HG03175 (cell line): Measurements from ENCODE around the gene CDK7.

Experiments
- ATAC-seq: cut with Tn5 transposase; IDR thresholded peaks from one replicate; pipeline ENCODE4 v1.9.1; 2021; ENCODE audit warnings: mild to moderate bottlenecking, moderate library complexity; ENCODE audit not compliant: unreplicated experiment

The CDK7 gene

DNA sequence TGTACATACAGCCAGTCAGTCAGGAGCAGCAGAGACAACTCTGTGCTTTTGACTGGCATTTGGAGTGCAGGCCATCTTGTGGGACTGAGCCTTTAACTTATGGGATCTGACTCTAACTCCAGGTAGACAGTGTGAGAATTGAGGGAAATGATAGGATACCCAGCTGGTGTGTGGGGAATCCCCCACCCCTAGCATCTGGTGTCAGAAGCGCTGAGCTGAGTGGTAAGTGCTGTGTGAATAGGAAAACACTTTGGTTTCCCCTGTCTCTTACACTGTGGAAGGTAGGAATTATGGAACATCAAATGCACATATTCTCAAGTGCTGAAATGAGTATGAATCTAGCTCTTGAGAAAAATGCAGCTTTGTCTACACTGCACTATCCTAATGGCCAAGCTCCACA is 54.0 kb downstream of the CDK7 start:
- no peak for ATAC-seq

DNA sequence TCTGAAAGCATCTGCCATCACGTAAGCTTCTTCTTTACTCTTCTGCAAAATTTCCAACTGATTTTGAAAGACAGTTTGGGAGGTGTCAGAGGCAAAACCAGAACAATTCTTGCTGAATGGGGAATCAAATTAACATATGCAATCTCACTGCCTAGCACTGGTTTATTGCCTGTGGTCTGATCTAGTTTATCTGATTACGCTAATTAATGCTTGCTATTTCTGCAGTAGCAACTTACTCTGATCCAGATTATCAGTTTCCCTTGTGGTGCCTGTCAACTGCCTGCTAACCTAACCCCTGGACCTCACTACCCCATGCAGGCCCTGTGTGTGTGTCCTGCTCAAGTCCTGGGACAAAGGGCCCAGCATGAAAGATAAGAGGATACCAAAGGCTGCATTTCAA is 57.6 kb downstream of the CDK7 start:
- ATAC-seq, result no peak

DNA sequence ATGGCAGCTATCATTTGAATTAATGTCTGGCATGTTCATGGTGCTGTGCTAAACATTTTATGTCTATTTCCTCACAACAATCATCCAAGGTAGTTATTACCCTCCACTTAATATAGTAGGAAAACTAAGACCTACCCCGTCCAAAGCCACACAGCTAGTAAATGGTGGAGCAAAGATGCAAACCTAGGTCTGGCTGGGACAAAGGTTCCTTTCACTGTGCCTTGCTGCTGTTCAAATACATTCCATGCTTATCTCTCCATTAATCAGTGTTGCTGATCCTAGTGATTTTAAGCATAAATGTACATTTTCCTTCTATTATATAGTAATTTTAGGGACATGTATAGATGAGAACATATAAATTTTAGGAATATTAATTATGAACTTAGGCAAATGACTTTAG is 59.2 kb downstream of the CDK7 start:
- ATAC-seq, result no peak

DNA sequence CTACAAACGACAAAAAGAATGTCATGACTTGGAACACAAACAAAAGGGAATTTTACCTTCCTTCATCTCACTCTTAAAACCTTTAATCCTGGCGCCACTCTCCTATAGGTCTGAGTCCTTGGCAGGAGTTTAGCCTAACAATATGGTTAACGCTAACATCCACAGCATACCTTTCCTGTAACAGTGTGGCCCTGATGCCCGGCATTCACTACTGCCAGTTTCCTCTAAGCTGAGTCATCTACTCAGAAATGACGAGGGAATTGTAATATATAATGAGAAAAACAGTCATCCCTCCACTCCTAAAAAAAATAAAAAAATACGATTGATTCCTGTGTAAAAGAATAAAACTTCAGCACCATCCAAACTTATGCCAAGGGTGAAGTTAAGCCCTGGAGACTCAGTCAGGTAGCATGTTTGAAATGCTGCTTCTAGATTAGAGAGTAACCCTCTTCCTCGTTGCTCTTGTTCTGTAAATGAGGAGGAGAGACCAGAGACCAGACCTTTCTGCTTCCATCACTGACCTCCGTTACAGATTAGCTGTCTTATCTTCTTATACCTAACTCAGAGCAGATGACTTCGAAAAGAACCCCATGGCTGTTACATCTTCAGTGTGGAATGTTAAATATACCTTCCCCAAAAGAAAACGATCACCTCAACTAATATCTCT is 60.5 kb downstream of the CDK7 start:
- no peak for ATAC-seq

DNA sequence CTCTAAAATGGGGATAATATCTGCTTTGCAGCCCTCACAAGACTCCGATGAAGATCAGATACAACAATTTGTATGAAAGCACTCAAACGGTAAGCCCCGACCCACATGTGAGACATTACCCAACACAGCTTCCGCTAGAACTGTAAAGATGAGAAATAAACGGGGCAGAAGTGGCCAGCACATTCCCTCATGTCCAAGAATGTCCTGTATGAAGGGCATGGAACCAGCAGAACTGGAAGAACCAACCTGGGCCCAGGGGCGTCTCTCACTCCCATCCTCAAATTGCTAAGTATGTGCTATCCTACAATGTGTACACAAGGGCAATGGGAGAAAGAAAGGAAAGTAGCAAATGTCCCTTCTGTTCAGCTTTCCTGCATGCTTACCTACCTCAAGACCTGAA is 64.9 kb downstream of the CDK7 start:
- no peak for ATAC-seq

DNA sequence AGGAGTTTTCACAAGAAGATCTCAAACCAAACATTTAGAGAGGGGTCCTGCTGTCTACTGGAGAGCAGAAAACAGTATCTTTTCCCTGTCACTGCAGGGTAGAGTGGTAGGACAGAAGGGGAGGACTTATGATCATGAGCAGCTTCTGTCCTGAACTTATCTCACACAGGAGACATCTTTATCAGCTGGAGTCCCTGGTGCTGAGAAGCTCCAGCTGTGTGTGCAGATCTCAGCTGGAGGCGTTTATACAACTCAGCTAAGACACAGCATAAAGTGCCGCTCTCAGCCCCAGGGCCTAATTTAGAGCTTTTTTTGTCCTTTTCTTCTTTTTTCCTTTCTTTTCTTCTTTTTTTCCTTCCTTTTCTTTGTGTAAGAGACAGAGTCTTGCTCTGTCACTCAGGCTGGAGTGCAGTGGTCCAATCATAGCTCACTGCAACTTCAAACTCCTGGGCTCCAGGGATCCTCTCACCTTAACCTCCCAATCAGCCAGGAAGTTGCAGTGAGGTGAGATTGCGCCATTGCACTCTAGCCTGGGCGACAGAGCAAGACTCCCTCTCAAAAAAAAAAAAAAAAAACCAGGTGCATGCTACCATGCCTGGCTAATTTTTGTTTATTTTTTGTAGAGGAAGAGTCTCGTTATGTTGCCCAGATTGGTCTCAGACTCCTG is 66.0 kb downstream of the CDK7 start:
- no peak for ATAC-seq

DNA sequence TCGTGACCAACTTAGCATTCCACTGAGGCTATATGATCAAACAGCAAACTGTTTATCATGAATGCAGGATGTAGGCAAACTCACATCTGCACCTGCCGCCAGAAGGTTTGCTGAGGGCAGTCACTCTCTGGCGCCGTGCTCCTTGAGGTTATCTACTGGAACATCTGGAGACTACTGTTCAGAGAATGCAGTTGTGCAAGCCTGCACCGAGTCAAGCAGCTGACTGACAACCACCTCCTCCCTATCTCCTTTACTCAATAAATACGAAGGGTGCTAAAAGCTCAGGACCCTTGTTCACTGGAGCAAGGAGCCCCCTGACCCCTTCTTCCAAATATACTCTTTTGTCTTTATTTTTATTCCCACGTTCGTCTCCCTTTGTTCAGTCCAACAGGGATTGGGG is 70.8 kb downstream of the CDK7 start:
- no peak for ATAC-seq

DNA sequence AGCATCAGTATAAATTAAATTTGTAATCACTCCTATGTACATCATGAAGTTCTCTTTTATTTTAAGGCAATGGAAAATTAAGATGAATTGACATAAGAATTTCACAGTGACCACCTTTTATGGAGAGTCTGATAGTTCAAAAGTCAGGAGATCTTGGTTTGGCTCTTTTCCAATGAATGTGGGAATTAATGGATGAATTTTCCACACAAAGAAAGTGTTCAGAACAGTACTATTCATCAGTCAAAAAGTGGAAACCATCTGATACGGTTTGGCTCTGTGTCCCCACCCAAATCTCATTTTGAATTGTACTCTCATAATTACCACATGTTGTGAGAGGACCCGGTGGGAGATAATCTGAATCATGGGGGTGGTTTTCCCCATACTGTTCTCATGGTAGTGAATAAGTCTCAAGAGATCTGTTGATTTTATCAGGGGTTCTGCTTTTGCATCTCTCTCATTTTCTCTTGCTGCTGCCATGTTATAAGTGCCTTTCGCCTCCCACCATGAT is 73.4 kb downstream of the CDK7 start:
- ATAC-seq, result no peak

DNA sequence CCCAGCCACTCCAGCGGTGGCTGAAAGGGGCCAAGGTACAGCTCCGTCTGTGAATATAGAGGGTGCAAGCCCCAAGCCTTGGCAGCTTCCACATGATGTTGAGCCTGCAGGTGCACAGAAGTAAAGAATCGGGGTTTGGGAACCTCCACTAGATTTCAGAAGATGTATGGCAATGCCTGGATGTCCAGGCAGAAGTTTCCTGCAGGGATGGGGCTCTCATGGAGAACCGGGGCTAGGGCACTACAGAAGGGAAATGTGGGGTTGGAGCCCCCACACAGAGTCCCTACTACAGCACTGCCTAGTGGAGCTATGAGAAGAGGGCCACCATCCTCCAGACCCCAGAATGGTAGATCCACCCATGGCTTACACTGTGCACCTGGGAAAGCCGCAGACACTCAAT is 74.7 kb downstream of the CDK7 start:
- ATAC-seq, result no peak

DNA sequence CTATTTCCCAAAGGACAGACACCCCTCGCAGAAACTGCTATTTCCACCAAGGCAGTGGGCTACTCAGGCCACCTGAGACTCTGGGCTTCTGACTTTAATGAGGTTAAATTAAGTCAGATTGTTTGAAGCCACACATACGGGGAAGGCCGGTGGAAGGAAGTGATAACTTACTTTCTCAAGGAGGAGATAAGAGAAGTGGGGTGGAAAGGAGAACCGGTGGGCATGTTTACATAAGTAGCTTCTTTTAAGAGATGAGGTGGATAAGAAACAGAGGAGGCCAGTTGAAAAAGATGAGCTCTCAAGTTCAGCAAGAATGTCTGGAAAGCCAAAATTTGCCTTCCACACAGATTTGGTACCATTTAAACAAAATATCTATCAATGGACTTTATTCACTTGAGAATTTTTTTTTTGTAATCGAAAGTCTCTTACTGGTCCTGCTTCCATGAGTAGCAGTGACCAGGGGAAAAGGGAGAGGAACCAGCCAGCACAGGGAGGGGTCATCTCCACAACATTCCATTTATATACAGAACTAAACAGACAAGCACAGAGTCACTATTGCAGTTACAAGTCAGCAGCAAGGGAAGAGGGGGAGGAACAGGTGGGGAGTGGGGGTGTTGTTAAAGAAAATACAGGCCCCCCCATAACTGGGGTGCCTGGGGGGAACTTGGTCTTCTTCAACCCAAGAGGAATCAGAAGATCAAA is 77.9 kb downstream of the CDK7 start:
- ATAC-seq, result no peak

DNA sequence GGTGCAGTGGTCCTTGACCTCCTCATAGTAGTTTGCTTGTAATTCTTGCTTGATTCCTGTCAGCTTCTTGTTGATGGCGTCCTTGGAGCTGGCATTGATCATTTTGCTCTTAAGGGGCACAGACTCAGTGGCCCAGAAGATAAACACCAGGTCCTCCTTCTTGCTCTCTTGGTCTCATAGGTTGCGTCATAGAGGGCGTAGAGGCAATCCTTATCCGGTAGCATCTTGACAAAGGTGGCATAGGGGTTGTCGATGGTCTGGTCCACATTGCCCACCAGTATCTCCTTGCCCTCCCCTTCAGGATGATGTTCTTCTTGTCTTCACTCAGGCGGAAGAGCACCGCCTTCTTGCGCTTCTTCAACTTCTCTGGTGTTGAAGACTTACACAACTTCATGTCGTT is 78.7 kb downstream of the CDK7 start:
- no peak for ATAC-seq

DNA sequence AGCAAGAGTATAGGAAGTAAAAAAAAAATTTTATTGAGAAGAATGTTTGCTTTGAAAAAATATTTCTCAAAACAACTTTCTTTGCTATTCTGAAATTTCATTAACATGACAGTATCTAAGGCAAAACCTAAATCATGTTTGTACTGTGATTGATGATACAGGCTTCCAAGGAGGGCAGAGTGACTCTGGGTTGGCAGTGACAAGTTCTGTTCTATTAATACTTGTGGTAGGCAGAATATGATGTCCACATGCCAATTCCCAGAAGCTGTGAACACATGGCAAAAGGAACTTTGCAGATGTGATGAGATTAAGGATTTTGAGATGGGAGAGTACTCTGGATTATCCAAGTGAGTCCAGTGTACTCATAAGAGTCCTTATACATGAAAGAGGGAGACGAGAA is 81.3 kb downstream of the CDK7 start:
- no peak for ATAC-seq

DNA sequence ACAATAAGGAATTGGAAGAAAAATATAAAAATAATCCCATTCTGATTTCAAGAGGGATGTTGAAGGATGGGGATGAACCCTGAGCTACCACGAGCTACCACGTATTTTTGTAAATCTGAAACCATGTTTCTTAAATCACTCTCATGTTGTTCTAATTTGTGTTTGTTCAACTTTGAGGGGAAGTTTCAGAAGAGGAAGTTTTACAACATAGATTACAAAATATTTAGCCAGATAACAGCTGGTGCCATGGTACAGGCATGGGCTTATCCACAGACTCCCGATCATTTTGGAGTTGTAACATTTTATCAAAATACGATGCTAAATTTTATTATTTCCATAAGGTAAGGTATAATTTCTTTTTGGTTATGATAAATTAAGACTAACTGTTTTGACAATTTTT is 82.7 kb downstream of the CDK7 start:
- ATAC-seq, result no peak

DNA sequence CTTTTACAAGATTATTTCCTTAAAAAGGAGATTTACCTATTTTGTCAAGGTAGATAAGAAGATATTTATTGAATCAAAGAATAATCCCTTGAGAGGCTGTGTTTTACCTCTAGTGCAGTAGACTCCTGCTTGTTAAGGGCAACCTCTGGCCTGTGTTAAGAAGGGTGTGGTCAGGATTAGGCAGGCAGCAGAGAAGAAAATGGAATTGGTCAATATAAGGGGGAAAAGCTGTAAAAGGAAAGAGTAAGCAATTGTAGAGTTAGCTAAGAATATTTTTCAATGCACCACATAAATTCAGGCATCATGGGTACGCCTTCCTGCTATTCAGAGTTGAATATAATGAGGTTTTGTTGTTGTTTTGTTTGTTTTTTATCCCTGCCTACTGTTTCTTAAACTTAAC is 91.7 kb downstream of the CDK7 start:
- no peak for ATAC-seq
